T-helper 9 cell (primary cell): Measurements from ENCODE around the gene ZNF467.

Source experiments
- DNase-seq: peaks from one replicate; pipeline ENCODE4 v3.0.0-alpha.2; 2020

ZNF467 gene

GRCh38 chr7:149808311-149808710, 34.9 kb upstream of the ZNF467 start:
- no peak for DNase-seq

DNA sequence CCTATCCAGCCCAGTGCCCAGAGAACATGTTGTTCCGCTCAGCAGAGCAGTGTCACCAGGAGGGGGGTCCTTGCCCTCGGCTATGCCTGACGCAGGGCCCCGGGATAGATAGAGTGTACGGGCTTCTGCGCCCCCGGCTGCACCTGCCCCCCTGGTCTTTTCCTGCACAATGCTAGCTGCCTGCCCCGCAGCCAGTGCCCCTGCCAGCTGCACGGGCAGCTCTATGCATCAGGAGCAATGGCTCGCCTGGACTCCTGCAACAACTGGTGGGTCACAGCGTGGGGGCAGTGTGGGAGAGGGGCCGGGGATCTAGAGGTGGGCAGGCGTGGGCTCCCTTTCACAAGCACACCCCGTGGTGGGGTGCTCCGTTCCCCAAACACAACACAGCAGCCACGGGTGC, 33.3 kb upstream of the ZNF467 start:
- DNase-seq = no peak

DNA sequence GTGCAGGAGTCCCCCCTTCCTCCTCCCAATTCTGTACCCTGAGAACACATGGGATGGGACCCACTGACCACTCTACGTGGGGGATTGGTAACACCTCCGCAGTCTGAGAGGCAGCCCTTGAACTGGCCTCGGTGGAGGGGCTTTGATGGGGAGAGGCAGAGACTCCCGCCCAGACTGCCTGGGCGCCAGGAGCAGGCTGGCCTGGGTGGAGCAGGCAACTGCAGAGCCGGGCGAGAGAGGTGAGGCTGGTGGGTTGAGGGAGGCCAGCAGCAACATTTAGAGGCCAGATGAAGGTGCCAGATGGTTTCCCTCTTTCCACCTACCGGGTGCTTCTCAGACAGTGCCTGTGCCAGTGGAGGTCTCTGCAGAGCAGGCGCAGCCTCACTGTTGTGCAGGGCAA, 30.7 kb upstream of the ZNF467 start:
- DNase-seq = no peak

DNA sequence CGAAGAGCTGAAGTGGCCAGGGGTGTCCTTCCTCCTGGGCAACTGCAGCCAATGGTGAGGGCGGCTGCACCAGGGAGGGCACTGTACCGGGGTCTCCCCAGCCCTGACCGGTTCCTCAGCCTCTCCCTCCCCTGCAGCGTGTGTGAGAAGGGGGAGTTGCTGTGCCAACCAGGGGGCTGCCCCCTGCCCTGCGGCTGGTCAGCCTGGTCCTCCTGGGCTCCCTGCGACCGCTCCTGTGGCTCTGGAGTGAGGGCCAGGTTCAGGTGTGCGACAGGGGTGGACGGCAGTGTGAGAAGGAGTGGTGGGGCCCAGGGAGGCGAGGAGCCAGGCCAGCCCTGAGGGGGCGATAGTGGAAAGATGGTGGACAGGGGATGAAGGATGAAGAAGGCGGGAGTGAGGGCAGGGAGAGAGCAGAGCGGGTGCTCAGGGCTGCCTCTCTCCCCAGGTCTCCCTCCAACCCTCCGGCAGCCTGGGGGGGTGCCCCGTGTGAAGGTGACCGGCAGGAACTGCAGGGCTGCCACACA, 30.2 kb upstream of the ZNF467 start:
- DNase-seq = no peak

DNA sequence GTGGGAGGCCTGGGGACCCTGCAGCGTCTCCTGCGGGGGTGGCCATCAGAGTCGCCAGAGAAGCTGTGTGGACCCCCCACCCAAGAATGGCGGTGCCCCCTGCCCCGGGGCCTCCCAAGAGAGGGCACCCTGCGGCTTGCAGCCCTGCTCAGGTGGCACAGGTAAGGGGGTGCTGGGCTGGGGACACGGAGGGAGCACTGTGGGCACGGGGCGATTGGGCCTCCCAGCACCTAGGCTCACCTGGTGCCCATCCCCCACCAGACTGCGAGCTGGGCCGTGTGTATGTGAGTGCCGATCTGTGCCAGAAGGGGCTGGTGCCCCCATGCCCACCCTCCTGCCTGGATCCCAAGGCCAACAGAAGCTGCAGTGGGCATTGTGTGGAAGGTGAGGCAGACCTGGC, 29.6 kb upstream of the ZNF467 start:
- no peak for DNase-seq

DNA sequence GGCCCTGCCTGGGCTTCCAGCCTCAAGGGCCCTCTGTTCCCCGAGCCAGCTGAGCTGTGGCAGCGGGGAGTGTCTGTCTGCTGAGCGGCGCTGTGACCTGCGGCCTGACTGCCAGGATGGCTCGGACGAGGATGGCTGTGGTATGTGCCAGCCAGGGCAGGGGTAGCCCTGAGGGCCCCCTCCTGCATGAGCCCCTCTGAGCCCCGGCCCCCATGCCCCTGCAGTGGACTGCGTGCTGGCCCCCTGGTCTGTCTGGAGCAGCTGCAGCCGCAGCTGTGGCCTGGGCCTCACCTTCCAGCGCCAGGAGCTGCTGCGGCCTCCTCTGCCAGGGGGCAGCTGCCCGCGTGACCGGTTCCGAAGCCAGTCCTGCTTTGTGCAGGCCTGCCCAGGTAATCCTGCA, 28.4 kb upstream of the ZNF467 start:
- DNase-seq = no peak

GRCh38 chr7:149801002-149801566, 27.7 kb upstream of the ZNF467 start:
- DNase-seq = no peak

- no peak for DNase-seq
Measured at GRCh38 chr7:149800169-149800555, 26.8 kb upstream of the ZNF467 start.

DNA sequence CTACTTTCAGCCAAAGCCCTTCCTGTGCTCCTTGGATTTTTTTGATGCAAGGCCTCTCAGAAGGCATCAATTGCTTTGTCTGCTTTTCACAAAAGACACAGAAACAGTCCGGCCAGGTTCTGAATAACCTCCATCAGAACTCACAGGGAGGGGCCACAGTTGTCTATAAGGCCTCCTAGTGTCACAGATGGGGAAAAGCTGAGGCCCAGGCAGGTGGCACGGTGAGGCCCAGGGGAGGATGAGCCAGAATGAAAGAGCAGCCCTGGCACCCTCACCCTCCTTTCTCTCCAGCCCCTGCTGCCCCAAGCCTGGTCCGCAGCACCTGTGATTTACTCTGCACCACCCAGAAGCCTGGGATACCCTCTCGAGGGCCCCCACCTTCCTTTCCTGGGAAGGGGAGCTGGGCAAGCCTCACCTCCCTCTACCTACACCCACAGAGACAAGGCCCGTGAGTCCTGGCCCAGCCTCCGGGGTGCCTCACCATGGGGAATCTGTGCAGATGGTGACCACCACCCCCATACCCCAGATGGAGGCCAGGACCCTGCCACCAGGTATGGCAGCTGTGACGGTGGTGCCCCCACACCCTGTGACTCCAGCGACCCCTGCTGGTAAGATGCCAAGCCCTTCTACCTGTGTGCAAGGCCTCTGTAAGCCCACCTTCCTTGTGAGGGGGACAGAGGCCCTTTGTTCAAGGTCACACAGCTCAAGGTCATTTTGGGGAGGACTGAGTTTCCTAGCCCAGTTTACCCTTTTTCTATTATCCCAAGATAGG, 26.2 kb upstream of the ZNF467 start:
- peak; percentile 67 for DNase-seq

DNA sequence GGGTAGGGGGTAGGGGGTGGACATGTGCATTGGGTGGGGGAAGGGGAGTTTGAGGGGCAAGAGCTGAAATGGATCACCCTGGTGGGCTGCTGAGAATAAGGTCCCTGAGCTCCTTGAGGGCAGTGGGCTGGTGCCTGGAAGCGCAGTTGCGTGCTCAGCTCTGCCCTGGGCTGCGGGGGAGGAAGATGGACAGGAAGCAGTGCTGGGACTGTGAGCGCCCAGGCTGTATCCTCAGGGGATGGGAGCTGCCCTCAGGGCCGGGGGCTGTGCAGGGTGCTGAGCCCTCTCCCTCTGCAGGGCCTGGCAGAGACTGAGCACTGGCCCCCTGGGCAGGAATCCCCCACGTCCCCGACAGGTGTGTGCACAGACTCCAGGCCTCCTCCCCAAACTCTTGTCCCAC, 24.4 kb upstream of the ZNF467 start:
- DNase-seq = no peak

- no peak for DNase-seq
Measured at GRCh38 chr7:149796287-149796860, 23.0 kb upstream of the ZNF467 start.

GRCh38 chr7:149795126-149795525, 21.7 kb upstream of the ZNF467 start:
- DNase-seq = no peak

DNA sequence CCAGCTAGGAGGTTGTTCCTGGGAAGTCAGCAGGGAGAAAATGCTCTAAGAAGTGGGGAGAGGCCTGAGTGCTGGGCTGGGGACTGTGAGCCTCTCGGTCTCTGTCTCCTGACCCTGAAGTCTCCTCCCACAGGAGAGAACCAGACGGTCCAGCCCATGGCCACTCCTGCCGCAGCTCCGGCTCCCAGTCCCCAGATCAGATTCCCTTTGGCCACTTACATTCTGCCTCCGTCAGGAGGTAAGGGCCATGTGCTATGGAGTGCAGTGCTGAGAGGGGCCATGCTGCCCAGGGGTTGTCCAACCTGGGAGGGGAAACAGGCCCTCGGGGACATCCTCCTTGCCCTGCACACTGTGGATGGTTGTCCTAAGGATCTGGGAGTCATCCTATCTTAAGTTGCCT, 21.3 kb upstream of the ZNF467 start:
- DNase-seq = no peak

- no peak for DNase-seq
Measured at GRCh38 chr7:149793261-149793660, 19.9 kb upstream of the ZNF467 start.

DNA sequence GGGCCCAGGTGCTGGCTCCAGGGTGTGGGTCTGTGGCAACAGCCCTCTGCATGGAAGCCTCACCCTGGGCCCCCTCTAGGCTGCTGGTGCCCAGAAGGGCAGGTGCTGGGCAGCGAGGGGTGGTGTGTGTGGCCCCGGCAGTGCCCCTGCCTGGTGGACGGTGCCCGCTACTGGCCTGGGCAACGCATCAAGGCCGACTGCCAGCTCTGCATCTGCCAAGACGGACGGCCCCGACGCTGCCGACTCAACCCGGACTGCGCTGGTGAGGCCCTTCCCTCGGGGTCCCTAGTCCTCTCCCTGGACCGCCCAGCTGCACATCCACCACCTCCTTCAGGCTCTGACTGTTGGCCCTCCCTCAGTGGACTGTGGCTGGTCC, 18.8 kb upstream of the ZNF467 start:
- no peak for DNase-seq

- no peak for DNase-seq
Measured at GRCh38 chr7:149791411-149792219, 18.2 kb upstream of the ZNF467 start.

DNA sequence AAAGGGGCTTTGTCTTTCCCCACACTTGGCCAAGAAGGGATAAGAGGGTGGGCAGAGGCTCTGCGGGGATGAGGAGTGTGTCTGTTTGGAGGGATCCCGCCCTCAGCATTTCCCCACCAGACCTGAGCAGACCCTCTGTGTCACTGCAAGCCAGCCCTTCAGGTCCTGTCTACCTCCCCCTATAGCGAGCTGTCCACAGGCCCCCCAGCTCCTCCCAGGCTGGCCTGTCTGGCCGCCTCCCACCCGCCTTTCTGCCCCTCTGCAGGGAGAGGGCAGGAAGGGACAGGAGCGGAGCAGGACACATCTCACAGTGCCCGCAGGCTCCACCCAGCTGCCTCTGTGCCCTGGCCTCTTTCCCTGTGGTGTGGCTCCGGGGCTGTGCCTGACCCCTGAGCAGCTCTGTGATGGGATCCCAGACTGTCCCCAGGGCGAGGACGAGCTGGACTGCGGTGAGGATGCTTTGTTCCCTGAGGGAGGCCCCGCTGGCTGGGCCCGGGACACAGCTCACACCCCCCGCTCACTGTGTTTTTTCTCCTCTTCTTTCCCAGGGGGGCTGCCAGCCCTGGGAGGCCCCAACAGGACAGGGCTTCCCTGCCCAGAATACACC, 17.5 kb upstream of the ZNF467 start:
- DNase-seq = no peak

DNA sequence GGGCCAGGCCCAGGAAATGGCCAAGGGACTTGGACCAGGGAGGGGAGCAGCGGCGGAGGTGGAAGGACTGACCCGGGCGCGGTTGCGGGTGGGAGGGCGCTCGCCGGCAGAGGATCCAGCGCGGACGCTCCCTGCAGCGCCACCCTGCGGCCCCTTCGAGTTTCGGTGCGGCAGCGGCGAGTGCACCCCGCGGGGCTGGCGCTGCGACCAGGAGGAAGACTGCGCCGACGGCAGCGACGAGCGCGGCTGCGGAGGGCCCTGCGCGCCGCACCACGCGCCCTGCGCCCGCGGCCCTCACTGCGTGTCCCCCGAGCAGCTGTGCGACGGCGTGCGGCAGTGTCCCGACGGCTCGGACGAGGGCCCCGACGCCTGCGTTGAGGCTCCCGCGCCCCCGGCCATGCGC, 16.8 kb upstream of the ZNF467 start:
- DNase-seq = peak; percentile 28

- no peak for DNase-seq
Measured at GRCh38 chr7:149789101-149789500, 15.7 kb upstream of the ZNF467 start.

DNA sequence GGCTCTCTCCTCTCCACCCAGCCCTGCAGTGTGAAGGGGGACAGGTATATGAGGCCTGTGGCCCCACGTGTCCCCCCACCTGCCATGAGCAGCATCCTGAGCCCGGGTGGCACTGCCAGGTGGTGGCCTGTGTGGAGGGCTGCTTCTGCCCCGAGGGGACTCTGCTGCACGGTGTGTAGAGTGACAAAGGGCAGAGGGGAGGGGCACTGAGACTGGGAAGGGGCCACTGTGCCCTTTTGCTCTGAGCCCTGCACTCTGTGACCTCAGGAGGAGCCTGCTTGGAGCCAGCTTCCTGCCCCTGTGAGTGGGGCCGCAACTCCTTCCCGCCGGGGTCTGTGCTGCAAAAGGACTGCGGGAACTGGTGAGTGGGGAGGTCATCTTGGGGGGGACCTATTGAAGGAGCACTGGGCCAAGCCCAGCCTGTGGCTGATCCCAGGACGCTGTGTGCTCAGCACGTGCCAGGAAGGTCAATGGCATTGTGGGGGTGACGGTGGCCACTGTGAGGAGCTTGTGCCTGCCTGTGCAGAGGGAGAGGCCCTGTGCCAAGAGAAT, 15.0 kb upstream of the ZNF467 start:
- no peak for DNase-seq

- no peak for DNase-seq
Measured at GRCh38 chr7:149787428-149788299, 14.3 kb upstream of the ZNF467 start.

GRCh38 chr7:149785983-149786382, 12.6 kb upstream of the ZNF467 start:
- no peak for DNase-seq
